Uterus (tissue), 2 donors: ENCODE measurements around the gene DHX29.

Source experiments
- CTCF ChIP-seq, 4 experiments: fragments of 200-600 bp in 2 of 4; fragments of 450-650 bp in 2 of 4; sonication (generic) in 2 of 4; IDR thresholded peaks; one replicate each; pipeline ENCODE4 v1.5.1; 2016 to 2019; ENCODE audit warnings: antibody characterized with exemption in 4 of 4, mild to moderate bottlenecking in 2 of 4, moderate library complexity in 1 of 4
- POLR2A ChIP-seq, 2 donors: fragments of 450-650 bp; IDR thresholded peaks; one replicate each; pipeline ENCODE4 v1.6.1; 2016; ENCODE audit warnings: antibody characterized with exemption in 2 of 2, mild to moderate bottlenecking in 1 of 2, moderate library complexity in 1 of 2

GRCh38 chr5:55308254-55308836 is 851 bp upstream of the DHX29 start:
- TF ChIP-seq POLR2A (IDR thresholded peaks at IDR 0.05) (no peak), CTCF (IDR thresholded peaks at IDR 0.05) (no peak)
